Left kidney (tissue), 2 donors: ENCODE data around the gene ANXA5. TPM values are rescaled to one million over a fixed set of nuclear protein-coding genes. Genes with fewer than 3 reads are reported as not detected.
A peak's percentile ranks its signal among the peaks of the same experiment; 100 is the strongest.

Source experiments
- DNase-seq: peaks from one replicate; pipeline ENCODE4 v3.0.0-alpha.2; 2013
- polyA plus RNA-seq: library from polyadenylated mRNA; unstranded; fragments of 120-200 nt; gene quantifications from one replicate; pipeline ENCODE4 v1.2.1, GENCODE V29; 2013; ENCODE audit not compliant: insufficient read length

ANXA5 gene
- polyA plus RNA-seq, 1 donor: 382 TPM

DNA sequence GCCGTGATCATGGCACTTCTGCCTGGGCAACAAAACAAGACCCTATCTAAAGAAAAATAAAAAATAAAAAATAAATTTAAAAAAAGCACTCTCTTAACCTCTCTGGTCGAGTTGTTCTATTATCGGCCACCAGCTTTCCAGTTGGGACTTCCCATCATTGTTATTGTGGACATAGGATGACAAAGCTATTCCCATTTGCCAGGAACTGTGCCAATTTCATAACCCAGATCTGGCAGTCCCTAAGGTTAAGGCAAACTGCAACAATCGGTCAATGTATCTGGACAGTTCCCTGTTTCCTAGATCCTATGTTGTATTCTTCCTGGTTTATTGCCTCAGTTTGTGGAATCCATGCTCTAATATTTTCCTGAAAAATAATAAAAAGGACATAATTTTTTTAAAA, 17.8 kb upstream of the ANXA5 start:
- no peak for DNase-seq

DNA sequence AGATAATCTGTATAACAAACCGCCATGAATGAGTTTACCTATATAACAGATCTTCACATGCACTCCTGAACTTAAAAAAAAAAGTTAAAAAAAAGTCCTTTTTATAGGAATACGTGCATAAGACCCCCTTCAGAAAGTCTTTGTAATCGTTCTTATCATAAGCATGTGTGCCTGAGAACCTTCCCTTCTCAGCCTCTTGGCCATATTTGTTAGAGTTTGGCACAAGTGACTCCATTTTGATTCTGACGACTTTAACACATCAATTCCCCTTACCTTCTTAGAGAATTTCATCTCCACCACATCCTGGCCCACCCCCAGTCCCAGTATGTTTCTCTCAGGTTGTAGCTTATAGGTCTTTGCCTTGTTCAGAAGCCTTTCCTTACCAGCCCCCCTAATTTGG, 16.0 kb upstream of the ANXA5 start:
- no peak for DNase-seq

DNA sequence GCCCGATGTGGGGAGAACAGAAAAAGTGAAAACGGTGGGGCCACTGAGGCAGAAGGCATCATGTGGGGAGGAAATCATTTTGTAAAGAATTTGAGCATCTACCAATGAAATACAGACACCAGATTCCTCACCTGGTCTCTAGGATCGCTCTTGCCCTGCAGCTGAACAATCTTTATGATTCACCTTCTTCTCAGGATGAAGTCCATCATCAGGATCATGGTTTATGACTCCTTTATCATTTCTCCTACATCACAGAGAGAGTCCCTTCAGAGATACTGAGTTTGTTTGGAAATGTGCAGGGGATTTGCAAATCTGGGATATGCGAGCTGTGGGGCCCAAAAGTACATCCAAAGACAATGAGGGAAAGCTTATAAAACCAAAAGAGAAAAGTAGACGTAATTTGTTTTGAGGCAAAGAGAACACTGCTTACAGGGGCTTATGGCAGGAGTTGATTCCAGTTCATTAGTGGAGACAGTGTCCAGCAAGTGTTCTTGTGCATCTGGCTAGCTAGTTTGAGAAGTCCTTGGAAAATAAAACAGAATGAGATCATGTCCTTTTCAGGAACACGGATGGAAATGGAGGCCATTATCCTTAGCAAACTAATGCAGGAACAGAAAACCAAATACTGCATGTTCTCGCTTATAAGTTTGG, 15.3 kb upstream of the ANXA5 start:
- DNase-seq: no peak

DNA sequence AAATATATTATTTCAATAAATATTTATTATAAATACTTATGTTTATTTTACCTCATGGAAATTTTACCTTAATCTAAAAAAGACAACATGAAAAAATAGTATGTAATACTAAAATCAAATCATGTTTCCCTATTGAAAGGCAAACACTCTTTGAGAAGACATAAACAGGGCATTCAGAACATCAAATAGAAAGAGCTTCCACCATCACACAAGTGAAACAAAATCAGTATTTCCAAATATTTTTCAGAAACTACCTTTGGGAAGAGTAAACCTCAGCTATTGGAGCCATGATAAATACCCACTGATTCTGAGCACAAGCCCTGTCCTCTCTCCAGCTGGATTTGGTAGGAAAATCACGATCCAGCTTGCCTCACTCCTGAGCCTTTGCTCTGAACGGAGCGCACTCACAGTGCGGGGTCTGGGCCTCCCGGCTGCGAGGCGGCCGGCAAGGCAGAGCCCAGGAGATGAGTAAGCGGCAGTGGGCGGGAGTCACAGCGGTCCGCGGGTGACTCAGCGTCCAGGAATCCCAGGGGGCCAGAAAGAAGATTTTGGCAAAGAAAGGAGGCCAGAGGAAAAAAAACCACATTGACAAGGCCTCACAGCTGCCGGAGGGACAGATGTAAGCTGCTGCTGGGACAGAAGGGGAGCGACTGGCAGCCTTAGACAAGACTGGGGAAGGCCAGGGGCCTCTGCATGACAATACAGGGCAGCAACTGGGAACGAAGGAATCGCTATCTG, 14.7 kb upstream of the ANXA5 start:
- peak; percentile 59 for DNase-seq

- no peak for DNase-seq
Measured at GRCh38 chr4:121709766-121710405, 13.1 kb upstream of the ANXA5 start.

DNA sequence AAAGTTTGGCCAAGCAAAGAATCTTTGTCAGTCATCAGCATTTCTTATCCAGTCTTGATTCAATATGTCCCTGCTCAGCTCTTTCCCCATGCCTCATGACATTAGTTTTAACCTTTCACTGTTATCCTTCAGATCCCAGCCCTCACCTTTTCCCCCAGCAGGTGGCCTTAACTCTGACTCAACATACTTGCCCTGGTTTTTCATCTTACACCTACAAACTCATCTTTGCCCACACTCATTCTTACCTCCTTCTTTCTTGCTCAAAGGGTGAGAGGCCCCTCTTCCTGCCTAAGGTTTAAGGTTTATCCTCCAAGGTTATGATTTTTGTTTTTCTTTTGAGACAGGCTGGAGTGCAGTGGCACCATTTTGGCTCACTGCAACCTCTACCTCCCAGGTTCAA, 10.6 kb upstream of the ANXA5 start:
- DNase-seq: no peak

GRCh38 chr4:121706595-121707021, 9.8 kb upstream of the ANXA5 start:
- no peak for DNase-seq

DNA sequence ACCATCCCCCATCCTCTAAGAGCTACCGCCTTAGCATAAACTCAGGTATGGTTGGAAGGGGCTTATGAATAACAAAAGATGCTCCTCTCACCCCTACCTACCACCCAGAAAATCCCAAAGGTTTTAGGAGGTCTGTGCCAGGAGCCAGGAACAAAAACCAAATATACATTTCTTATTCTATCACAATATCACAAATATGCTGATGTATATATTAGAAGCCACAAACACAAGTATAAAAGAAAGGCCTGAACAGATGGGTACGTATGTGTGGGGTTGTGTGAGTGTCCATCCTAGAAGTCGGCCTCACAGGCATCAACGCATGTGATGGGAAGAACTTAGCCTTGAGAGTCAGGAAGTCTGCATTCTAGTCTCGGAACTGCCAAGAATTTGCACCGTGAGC, 8.7 kb upstream of the ANXA5 start:
- no peak for DNase-seq

- no peak for DNase-seq
Measured at GRCh38 chr4:121702136-121702535, 5.4 kb upstream of the ANXA5 start.

DNA sequence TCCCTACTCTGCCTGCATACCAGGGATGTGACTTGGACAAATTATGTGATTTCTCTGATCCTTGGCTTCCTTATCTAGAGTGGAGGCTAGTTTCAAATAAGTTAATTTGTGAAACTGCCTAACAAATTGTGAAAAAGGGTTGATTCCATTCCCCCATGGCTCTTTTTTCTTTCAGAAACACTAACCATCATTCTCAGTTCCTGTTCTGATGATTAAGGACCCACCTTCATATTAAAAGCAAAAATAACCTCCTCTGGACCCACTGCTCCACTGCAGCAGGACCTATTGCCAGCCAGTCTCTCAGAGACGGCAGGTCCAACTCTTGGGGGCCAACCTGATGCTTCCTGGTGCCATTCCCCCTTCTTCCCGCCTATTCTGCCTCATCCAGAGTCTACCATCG, 4.5 kb upstream of the ANXA5 start:
- DNase-seq: no peak

- no peak for DNase-seq
Measured at GRCh38 chr4:121698236-121698671, 1.5 kb upstream of the ANXA5 start.

DNA sequence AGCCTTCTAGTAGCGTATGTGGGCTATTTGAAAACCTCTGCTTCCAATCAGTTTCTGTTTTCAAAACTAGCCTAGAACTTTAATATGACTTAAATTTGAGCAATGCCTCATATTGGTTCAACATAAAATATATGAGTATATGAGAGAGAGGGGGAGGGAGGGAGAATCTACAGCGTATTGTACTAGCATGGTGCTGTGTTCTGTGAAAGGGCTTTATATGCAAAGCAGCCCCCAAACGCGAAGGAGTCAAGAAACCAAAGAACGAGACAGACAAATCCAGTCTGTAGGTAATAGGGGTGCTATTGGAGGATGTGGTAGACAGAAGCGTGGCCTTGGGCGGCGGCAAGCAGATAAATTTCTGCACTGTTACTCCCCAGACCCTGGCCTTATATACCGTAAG, 784 bp upstream of the ANXA5 start:
- no peak for DNase-seq

GRCh38 chr4:121696170-121696580, 605 bp downstream of the ANXA5 start:
- DNase-seq: peak; percentile 63

DNA sequence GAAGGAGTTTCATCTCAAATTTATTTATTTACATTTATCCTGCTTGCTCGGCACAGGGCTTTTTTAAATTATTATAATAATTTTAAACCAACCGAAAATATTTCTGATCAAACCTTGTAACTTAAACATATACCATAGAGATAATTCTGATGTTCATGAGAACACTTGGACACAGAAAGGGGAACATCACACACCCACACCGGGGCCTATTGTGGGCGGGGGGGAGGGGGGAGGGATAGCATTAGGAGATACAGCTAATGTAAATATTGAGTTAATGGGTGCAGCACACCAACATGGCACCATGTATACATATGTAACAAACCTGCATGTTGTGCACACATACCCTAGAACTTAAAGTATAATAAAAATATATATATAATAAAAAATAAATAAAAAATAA, 2.9 kb downstream of the ANXA5 start:
- no peak for DNase-seq

DNA sequence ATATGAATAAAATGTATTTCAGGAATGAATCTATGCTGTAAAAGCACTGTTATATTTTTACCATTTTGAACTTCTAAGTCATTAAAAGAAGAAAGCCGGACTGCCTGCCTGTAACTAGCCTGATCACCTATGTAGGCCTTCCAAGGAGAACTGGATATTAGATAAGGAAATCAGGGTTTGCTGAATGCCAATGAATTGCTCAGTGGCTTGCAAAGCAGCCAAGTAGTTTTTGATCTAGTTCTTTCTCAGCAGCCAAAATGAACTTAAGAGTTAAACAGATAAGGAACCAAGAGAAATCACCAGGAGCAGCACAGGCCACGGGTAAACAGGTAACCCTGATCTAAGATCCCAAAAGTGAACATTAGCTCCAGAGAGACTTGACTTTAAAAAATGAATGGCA, 3.3 kb downstream of the ANXA5 start:
- DNase-seq: no peak

GRCh38 chr4:121692261-121692660, 4.5 kb downstream of the ANXA5 start:
- DNase-seq: no peak

DNA sequence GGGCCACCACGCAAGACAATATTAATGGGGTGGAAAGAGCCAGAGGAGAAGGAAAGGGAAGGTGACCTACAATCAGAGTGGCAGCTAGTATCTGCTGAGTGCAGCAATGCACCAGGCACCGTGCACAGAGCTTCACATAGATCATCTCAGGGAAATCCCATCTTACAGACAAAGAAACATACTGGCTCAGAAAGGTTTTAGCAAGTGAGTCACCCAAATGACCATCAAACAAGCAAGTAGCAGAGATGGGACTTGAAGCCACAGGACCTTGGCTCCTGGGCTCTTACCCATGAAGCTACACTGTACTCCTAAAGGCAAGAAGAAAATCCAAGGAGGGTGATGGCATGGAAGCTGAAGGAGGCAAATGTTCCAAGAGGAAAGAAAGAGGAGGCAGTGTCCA, 6.8 kb downstream of the ANXA5 start:
- no peak for DNase-seq

GRCh38 chr4:121688701-121689100, 8.1 kb downstream of the ANXA5 start:
- no peak for DNase-seq

DNA sequence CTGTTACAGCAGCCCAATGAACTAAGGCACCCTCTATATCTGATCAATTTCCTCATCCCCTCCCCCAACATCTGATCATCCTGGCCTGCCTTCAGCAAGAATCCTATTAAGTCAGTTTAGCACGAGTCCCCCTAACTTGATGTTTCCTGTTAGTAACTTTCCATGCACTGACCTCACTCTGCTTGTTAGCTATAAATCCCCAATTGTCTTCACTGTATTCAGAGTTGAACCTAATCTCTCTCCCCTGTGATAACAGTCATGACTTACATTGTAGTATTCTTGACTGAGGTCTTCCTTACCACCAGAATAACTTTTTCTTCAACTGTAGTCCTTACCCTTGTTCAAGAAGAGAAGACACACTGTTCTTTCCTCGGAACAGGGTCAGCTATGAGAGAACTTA, 8.5 kb downstream of the ANXA5 start:
- DNase-seq: no peak

DNA sequence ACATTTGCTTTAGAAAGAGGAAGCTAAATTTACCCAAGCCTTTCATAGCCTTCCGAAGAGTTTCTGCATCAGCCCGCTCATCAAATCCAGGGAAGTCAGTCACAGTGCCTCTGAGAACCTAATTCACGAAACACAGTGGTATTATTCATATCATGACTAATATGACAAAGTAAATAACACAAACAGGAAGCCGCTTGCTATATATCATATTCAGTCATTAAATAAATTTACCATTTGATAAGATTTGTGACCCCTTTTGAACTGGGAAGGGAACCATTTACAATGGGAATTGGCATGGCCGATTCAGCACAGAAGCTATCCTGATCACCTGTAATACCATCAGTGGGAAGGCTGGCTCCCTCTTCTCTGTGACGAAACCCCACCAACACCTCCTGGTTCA, 10.5 kb downstream of the ANXA5 start:
- no peak for DNase-seq

GRCh38 chr4:121685257-121685656, 11.5 kb downstream of the ANXA5 start:
- no peak for DNase-seq

- no peak for DNase-seq
Measured at GRCh38 chr4:121684561-121684960, 12.2 kb downstream of the ANXA5 start.

- no peak for DNase-seq
Measured at GRCh38 chr4:121684016-121684415, 12.8 kb downstream of the ANXA5 start.

DNA sequence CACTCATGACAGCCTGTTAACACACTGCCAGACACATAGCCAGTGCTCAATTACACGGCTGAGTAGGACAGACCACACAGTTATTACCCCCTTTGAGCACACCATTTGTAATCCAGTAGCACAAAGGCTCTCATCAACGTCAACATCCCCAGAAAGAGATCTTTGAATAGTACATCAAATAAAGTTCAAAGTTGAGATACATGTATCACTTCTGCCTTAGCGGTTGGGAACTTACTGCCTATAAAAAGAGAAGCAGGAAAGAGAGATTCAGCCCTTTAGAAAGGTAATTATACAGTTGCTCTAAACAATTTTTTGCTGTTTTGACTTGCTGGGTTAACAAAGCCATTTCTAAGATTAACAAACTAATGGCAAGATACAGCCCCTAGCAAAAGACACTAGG, 16.2 kb downstream of the ANXA5 start:
- no peak for DNase-seq
